GM12878 (cell line): ENCODE results near the gene GALC.

ENCODE experiments used
- EP300 ChIP-seq, 2 experiments: fragments of 150-350 bp in 1 of 2; IDR thresholded peaks; 2 replicates each; pipeline ENCODE4 v1.6.1; 2011 to 2012; ENCODE audit warnings: low read depth in 2 of 2, low read length in 2 of 2, borderline replicate concordance in 1 of 2, improper control_type of control experiment in 1 of 2, inconsistent platforms in 1 of 2; ENCODE audit not compliant: control insufficient read depth in 1 of 2
- HDGF ChIP-seq: fragments of 450-650 bp; IDR thresholded peaks from 2 replicates; pipeline ENCODE4 v1.6.1; 2016; ENCODE audit warnings: antibody characterized with exemption
- NFIC ChIP-seq: IDR thresholded peaks from 2 replicates; pipeline ENCODE4 v1.6.1; 2012; ENCODE audit warnings: low read depth, mild to moderate bottlenecking, inconsistent platforms, low read length, moderate library complexity
- NRF1 ChIP-seq: conservative IDR thresholded peaks from 2 replicates; pipeline ENCODE4 v1.6.1; 2011; ENCODE audit warnings: mild to moderate bottlenecking, low read depth, low read length, improper control_type of control experiment
- POLR2AphosphoS5 ChIP-seq: IDR thresholded peaks from 2 replicates; pipeline ENCODE4 v1.6.1; 2011; ENCODE audit warnings: mild to moderate bottlenecking, low read length, inconsistent platforms
- SMC3 ChIP-seq: IDR thresholded peaks from 2 replicates; pipeline ENCODE4 v1.6.1; 2011; ENCODE audit warnings: low read length, improper control_type of control experiment, borderline replicate concordance
- STAT1 ChIP-seq: fragments of 450-650 bp; conservative IDR thresholded peaks from 2 replicates; pipeline ENCODE4 v1.6.1; 2014; ENCODE audit warnings: antibody characterized with exemption, mild to moderate bottlenecking
- YY1 ChIP-seq: IDR thresholded peaks from 2 replicates; pipeline ENCODE4 v1.6.1; 2011; ENCODE audit warnings: low read depth, mild to moderate bottlenecking, low read length
- TF ChIP-seq, protein P1 (sequence below), 3 experiments: IDR thresholded peaks in 2 of 3; conservative IDR thresholded peaks in 1 of 3; 2 replicates each; pipeline ENCODE4 v1.5.1; 2011; ENCODE audit warnings: low read depth in 3 of 3, low read length in 3 of 3, mild to moderate bottlenecking in 3 of 3, control low read depth in 2 of 3, moderate library complexity in 2 of 3, inconsistent platforms in 1 of 3, mixed read lengths in 1 of 3; ENCODE audit not compliant: control insufficient read depth in 2 of 3, insufficient read depth in 1 of 3; ENCODE audit errors: extremely low read depth in 1 of 3
- TF ChIP-seq, protein P2 (sequence below): fragments of 450-650 bp; IDR thresholded peaks from 2 replicates; pipeline ENCODE4 v1.6.1; 2017; ENCODE audit warnings: antibody characterized with exemption, mild to moderate bottlenecking, moderate library complexity

DNA sequence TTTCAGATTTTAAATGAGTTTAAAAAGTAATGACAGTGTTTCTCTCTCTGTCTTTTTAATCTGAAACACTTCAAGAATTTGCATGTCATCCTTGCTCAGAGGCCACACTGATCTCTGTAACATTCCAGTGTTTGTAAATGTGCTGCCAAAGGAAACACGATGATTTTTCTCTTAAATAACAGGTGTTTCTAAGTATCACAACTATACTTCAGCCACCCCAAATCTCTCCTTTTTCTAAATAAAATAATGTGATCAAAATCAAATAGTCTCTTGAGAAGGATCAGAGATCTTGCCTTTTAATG lies 3.3 kb upstream of the GALC start:
- TF ChIP-seq POLR2AphosphoS5: no peak
- no peak for TF ChIP-seq EP300 (IDR thresholded peaks at IDR 0.05; ENCODE audit: borderline replicate concordance in 1 of 2, control insufficient read depth in 1 of 2, low read depth in 2 of 2, low read length in 2 of 2)
- no peak for TF ChIP-seq STAT1
- TF ChIP-seq, protein P1, sequence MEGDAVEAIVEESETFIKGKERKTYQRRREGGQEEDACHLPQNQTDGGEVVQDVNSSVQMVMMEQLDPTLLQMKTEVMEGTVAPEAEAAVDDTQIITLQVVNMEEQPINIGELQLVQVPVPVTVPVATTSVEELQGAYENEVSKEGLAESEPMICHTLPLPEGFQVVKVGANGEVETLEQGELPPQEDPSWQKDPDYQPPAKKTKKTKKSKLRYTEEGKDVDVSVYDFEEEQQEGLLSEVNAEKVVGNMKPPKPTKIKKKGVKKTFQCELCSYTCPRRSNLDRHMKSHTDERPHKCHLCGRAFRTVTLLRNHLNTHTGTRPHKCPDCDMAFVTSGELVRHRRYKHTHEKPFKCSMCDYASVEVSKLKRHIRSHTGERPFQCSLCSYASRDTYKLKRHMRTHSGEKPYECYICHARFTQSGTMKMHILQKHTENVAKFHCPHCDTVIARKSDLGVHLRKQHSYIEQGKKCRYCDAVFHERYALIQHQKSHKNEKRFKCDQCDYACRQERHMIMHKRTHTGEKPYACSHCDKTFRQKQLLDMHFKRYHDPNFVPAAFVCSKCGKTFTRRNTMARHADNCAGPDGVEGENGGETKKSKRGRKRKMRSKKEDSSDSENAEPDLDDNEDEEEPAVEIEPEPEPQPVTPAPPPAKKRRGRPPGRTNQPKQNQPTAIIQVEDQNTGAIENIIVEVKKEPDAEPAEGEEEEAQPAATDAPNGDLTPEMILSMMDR (IDR thresholded peaks at IDR 0.05 in 2 of 3, conservative IDR thresholded peaks at IDR 0.05 in 1 of 3; ENCODE audit: control insufficient read depth in 2 of 3, extremely low read depth in 1 of 3, insufficient read depth in 1 of 3, low read depth in 3 of 3, low read length in 3 of 3): no peak
- TF ChIP-seq, protein P2, sequence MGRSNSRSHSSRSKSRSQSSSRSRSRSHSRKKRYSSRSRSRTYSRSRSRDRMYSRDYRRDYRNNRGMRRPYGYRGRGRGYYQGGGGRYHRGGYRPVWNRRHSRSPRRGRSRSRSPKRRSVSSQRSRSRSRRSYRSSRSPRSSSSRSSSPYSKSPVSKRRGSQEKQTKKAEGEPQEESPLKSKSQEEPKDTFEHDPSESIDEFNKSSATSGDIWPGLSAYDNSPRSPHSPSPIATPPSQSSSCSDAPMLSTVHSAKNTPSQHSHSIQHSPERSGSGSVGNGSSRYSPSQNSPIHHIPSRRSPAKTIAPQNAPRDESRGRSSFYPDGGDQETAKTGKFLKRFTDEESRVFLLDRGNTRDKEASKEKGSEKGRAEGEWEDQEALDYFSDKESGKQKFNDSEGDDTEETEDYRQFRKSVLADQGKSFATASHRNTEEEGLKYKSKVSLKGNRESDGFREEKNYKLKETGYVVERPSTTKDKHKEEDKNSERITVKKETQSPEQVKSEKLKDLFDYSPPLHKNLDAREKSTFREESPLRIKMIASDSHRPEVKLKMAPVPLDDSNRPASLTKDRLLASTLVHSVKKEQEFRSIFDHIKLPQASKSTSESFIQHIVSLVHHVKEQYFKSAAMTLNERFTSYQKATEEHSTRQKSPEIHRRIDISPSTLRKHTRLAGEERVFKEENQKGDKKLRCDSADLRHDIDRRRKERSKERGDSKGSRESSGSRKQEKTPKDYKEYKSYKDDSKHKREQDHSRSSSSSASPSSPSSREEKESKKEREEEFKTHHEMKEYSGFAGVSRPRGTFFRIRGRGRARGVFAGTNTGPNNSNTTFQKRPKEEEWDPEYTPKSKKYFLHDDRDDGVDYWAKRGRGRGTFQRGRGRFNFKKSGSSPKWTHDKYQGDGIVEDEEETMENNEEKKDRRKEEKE: no peak
- no peak for TF ChIP-seq SMC3
- no peak for TF ChIP-seq YY1
- TF ChIP-seq NRF1: no peak
- no peak for TF ChIP-seq NFIC
- TF ChIP-seq HDGF: no peak
